CD4-positive, alpha-beta T cell treated with Interferon alpha-2 for 1 hour (primary cell): ENCODE results near the gene NFAM1.

Experiments used
- DNase-seq, 2 donors: peaks; one replicate each; pipeline ENCODE4 v3.0.0-alpha.2; 2020 to 2022

NFAM1 gene

DNA sequence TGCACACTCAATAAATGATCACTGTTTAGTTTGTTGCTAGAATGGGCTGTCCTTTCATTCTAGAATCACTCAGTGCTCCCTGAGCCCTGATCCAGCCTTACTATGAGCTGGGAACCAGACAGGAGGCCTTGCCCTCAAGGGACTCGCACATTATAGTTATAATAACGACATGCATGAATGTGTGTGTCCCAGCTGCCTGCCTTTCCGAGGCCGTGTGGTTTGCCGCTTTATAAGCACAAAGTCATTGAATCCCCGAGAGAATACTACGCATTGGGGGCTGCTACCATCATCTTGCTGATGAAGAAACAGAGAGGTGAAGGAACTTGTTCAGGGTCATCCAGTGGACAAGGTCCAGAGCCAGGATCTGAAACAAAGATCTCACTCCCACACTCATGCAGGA lies 75.7 kb downstream of the NFAM1 start:
- no peak for DNase-seq

DNA sequence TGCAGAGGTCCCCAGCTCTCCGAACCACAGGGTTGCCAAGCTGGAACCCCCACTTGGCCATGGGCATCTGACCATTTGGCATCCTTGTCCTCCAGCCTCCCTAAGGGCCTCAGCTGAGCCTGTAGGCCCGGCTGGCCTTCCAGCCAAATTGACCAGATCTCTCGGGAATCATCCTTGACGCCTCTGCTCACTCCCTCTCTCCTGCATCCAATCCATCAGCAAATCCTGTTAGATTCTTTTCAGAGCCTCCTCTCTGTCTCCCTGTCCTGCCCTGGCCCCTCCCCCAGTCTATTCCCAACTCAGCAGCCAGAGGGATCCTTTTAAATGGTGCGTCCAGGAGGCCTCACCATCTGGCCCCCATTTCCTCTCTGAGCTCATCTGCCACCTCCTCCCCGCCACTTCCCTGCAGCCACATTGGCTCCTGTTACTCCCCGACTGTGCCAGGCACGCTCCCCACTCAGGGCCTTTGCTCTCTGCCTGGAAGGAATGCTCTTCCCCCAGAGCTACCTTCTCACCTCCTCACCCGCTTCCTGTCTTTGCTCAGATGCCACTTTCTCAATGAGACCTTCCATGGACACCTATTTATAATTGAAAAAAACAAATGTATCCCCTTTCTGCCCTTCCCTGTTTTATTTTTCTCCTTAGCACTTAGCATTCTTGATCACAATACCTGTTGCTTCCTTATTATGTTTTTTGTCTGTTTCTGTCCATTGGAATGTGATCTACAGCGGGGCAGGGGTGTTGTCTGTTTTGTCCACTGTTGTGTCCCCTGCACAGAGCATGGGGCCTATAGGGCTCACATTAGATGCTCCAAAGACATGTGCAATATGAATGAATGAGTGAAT lies 78.1 kb downstream of the NFAM1 start:
- no peak for DNase-seq

- no peak for DNase-seq
Measured at GRCh38 chr22:42350373-42350772, 81.8 kb downstream of the NFAM1 start.

DNA sequence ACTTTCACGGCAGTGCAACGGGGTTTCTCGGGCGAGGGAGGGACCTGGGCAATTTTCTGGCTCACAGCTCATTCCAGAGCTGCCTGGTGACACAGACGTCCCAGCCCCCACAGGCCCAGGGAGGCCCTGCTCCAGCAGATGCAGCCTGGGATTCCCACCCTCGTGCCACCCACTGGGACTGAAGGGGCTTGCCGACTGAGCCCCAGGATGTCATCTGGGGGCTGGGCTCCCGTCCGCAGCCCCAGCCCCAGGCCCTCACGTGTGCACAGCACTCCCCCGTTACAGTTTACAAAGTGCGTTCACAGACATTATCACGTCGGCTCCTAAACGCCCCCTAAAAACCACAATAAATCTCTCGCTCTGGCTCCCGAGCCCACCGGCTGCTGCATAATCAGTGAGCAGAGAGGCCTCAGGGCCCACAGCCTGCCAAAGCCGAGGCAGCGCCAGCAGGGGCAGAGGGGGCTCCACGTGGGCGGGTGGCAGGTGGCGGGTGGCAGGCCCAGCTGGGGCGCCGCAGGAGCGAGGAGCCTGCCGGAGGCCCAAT lies 84.8 kb downstream of the NFAM1 start:
- DNase-seq: no peak

GRCh38 chr22:42346722-42347121 lies 85.5 kb downstream of the NFAM1 start:
- DNase-seq: no peak

DNA sequence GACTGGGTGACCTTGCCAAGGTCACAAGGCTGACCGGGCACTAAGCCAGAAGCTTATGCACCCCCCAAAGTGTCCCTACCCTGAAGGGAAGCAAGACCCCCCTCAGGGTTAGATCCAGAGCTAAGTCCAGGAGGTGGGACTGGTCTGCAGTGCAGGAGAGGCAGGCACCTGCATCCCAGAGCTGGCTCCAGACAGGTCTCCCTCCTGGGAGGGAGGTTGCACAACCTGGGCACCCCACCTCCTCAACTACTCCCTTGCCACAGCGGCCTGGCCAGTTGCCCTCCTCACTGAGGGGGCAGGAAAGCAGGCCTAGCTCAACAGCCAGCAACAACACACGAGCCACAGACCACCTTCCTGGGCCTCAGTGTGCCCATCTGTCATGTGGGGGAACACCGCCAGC lies 86.7 kb downstream of the NFAM1 start:
- no peak for DNase-seq

- DNase-seq: no peak
Measured at GRCh38 chr22:42344361-42344905, 87.8 kb downstream of the NFAM1 start.

DNA sequence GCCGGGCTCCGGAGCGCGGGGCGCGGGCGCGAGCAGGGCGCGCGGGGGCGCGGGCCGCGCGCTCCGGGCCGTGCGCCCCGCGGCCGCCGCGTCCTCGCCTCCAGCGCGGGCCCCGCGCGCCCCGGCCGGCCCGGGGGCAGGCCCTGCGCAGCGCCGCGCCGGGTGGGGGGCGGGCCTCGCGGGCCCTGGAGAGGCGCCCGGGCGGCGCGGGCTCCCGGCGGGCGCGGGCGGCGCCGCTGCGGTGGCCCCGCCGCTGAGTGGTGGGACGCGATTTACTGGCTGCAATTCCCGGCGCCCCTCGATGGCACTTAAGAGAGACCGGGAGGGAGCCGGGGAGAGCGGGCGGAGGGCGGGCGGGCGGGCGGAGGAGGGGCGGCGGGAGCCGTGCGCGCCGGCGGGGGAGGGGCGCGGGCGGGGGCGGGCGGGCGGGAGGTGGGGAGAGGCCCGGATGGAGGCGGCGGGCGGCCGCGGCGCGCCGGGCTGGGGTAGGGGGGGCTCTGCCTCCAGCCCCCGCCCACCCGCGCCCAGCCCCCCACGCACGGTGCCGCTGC lies 88.6 kb downstream of the NFAM1 start:
- peak in 1 of 2 donors; percentile 27 for DNase-seq

- no peak for DNase-seq
Measured at GRCh38 chr22:42343121-42343454, 89.1 kb downstream of the NFAM1 start.

DNA sequence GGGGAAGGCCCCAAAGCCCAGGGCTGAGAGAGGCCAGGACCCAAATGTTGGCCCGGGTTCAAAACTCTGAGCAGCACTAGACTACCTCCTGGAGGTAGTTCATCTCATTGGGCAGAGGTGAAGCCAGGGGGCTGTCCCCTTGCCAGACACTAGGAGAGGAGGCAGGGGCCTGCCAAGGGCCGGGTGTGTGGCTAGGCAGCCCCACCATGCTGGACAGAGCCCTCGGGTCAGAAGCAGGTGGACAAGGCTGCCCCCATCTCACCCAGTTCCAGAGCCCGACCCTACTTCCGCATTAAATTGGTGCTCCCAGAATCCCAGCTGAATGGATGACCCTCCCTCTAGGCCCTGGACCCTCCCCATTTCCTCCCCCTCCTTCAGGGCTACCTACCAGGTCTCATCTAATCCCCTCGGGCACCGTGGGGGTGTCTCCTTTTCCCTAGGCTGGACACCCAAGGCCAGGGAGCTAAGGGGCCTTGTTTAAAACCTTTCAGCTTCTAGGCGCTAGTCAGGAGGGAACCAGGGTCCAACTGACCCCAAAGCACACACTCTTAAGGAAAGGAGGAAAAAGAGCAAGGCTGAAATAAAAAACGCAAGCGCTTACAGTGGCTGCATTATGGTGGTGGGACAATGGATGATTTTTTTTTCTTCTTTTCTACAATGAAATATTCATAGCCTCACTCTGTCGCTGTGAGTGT lies 89.6 kb downstream of the NFAM1 start:
- no peak for DNase-seq

GRCh38 chr22:42341779-42342178 lies 90.4 kb downstream of the NFAM1 start:
- DNase-seq: no peak

- no peak for DNase-seq
Measured at GRCh38 chr22:42340829-42341383, 91.3 kb downstream of the NFAM1 start.

DNA sequence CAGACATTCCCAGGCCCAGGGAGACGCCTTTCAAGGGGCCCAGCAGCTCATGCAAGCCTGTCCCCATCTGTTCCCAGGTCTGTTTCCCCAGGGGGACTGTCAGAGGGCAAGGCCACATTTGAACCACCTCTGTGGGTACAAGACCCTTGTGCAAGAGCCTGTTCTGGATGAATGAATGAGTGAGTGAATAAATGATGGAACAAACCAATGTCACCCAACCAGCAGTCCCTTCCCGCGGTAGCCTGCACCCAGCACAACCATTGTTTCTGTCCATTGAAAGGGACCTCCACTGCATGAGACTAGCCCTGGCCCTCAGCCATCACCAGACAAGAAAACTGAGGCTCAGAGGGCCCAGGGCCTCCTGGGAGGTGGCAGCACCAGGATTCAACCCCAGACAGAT lies 92.1 kb downstream of the NFAM1 start:
- DNase-seq: no peak

DNA sequence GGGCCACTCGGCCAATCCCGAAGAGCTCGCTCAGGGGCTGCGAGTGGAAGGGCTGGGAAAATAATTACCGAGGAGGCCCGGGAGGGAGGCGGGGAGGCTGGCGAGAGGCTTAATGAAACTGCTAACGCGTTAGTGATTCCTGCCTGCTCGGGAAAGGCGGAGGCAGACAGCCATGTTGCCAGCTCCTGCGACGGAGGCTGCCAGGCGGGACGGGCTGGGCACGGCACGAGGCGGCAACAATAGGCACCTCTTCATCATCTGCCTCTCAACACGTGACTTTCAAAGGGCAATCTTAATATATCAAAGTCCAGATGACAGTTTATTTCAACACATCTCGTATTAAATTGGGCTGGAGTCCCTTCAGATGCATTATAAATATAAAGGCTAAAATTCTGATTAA lies 93.7 kb downstream of the NFAM1 start:
- no peak for DNase-seq

GRCh38 chr22:42337356-42337755 lies 94.8 kb downstream of the NFAM1 start:
- DNase-seq: no peak

- DNase-seq: no peak
Measured at GRCh38 chr22:42336527-42337227, 95.5 kb downstream of the NFAM1 start.

GRCh38 chr22:42335839-42336378 lies 96.3 kb downstream of the NFAM1 start:
- DNase-seq: no peak

- no peak for DNase-seq
Measured at GRCh38 chr22:42334875-42335512, 97.2 kb downstream of the NFAM1 start.

DNA sequence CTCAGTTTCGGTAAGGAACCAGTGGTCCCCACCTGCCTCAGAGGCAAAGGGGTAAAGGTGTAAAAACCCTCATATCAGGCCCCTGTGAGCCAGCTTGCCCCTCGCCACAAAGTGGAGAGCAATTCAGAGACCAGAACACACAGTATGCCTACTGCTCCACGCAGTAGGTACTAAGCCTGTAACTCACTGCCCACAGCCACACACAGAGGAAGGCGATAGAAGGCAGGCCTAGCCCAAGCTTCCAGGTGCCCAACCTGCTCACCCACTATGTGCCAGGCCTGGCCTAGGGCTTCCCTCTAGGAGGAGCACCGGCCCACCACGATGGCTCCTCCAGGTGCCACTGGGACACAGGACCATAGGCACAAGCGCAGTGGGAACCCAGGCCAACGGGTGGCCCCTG lies 98.7 kb downstream of the NFAM1 start:
- no peak for DNase-seq

DNA sequence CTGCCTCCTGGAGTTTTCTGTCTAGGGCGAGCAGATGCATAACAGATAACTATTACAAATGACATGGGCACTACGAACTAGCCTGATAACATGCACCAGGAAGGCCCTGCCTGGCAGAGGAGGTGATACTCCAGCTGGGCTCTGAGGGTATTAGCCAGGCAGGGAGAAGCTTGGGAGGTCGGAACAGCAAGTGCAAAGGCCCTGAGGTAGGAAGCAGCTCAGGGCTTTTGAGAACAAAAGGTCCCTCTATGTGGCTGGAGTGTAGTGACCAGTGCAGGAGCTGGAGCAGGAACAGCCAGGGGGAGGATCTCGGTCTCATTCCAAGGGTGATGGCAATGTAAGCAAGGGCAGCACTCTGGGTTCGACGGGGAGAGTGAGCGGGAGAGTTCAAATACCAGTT lies 100.1 kb downstream of the NFAM1 start:
- DNase-seq: no peak

GRCh38 chr22:42331014-42331413 lies 101.2 kb downstream of the NFAM1 start:
- no peak for DNase-seq
